ENCODE measurements around the gene RAP1GAP2.
"Not testable (repeated sequence)": the region's sequence is repeated elsewhere in the genome, so short reads cannot be mapped to it uniquely, and the experiment has no call there.

The RAP1GAP2 gene

GRCh38 chr17:3033741-3034577 lies 237.7 kb downstream of the RAP1GAP2 start:
- in situ Hi-C loops (cut with HindIII; ENCODE audit: low sequenced_read_pairs), result no loop called here

- in situ Hi-C loops (cut with HindIII; ENCODE audit: low sequenced_read_pairs), result no loop called here
These were observed 238.3 kb downstream of the RAP1GAP2 start for GRCh38 chr17:3034578-3034920.

- in situ Hi-C loops (cut with HindIII; ENCODE audit: low sequenced_read_pairs), result no loop called here
These were observed 239.2 kb downstream of the RAP1GAP2 start for GRCh38 chr17:3035256-3035967.

- in situ Hi-C loops (cut with HindIII; ENCODE audit: low sequenced_read_pairs), result no loop called here
These were observed 239.7 kb downstream of the RAP1GAP2 start for GRCh38 chr17:3035968-3036280.

- in situ Hi-C loops (cut with HindIII; ENCODE audit: low sequenced_read_pairs), result no loop called here
These were observed 240.6 kb downstream of the RAP1GAP2 start for GRCh38 chr17:3036800-3037199.

GRCh38 chr17:3037259-3037658 lies 241.0 kb downstream of the RAP1GAP2 start:
- in situ Hi-C loops (cut with HindIII; ENCODE audit: low sequenced_read_pairs), result no loop called here

- in situ Hi-C loops (cut with HindIII; ENCODE audit: low sequenced_read_pairs), result no loop called here
These were observed 242.7 kb downstream of the RAP1GAP2 start for GRCh38 chr17:3038941-3039340.

- in situ Hi-C loops (cut with HindIII; ENCODE audit: low sequenced_read_pairs), result no loop called here
These were observed 243.5 kb downstream of the RAP1GAP2 start for GRCh38 chr17:3039736-3040135.

GRCh38 chr17:3040882-3041281 lies 244.6 kb downstream of the RAP1GAP2 start:
- in situ Hi-C loops (cut with HindIII; ENCODE audit: low sequenced_read_pairs), result no loop called here

- in situ Hi-C loops (cut with HindIII; ENCODE audit: low sequenced_read_pairs), result no loop called here
These were observed 247.6 kb downstream of the RAP1GAP2 start for GRCh38 chr17:3043737-3044365.

GRCh38 chr17:3046753-3047152 lies 250.5 kb downstream of the RAP1GAP2 start:
- in situ Hi-C loops (cut with HindIII; ENCODE audit: low sequenced_read_pairs), result no loop called here

GRCh38 chr17:3048727-3049471 lies 252.7 kb downstream of the RAP1GAP2 start:
- in situ Hi-C loops (cut with HindIII; ENCODE audit: low sequenced_read_pairs), result no loop called here

- in situ Hi-C loops (cut with HindIII; ENCODE audit: low sequenced_read_pairs), result no loop called here
These were observed 253.6 kb downstream of the RAP1GAP2 start for GRCh38 chr17:3049705-3050295.

- in situ Hi-C loops (cut with HindIII; ENCODE audit: low sequenced_read_pairs), result not testable (repeated sequence)
These were observed 258.6 kb downstream of the RAP1GAP2 start for GRCh38 chr17:3054868-3055267.

- in situ Hi-C loops (cut with HindIII; ENCODE audit: low sequenced_read_pairs), result not testable (repeated sequence)
These were observed 266.7 kb downstream of the RAP1GAP2 start for GRCh38 chr17:3062824-3063377.

GRCh38 chr17:3063507-3063906 lies 267.3 kb downstream of the RAP1GAP2 start, which contains the start of gene OR1D5:
TSS of gene OR1D5 (minus strand) at chr17:3063607. CDS start at chr17:3063607, 0 bp downstream.
- in situ Hi-C loops (cut with HindIII; ENCODE audit: low sequenced_read_pairs), result not testable (repeated sequence)

GRCh38 chr17:3065192-3065591 lies 269.0 kb downstream of the RAP1GAP2 start:
- in situ Hi-C loops (cut with HindIII; ENCODE audit: low sequenced_read_pairs), result not testable (repeated sequence)

GRCh38 chr17:3073850-3074249 lies 277.6 kb downstream of the RAP1GAP2 start:
- in situ Hi-C loops (cut with HindIII; ENCODE audit: low sequenced_read_pairs), result not testable (repeated sequence)
